Measurements from ENCODE around the gene IER3.

The IER3 gene

DNA sequence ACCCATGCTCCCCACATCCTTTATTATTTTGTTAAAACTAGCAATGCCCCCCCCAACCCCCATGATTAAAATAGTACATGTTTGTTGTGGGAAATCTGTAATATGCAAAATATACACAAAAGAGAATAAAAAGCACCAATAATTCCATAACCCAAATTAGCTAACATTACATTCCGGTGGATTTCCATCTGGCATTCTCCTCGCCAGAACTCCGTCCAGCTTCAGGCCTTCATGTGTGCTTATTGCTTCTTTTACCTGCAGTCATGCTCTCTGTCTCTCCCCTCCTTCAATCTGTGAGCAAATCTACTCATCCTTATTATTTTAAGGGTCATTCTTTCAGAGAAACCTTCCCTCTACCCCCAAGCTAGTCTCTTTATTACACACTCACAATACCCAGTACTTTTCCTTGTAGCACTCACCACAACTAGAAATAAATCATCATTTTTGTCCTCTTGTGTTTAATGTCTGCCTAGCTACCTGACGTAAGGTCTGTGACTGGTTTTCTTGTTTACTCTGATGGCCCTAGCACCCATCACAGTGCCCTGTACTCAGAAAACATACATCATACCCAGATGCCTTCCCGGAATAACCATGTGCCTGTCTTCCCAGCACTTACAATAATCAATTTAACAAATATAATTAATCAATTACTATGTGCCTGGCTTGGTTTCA, 25.6 kb upstream of the IER3 start (continued):
- TF ChIP-seq ZNF184 (tag by site-specific recombination; IDR thresholded peaks at IDR 0.05) = 0 out of 2 replicates have a peak, but pooled peaks have one; percentile 6
- TF ChIP-seq ZNF2 (tag by site-specific recombination; IDR thresholded peaks at IDR 0.05) = no peak
- TF ChIP-seq PRDM10 (tag by site-specific recombination; IDR thresholded peaks at IDR 0.05) = peak; percentile 2; the same call in 1 of the 2 replicates
- no peak for TF ChIP-seq ZNF692 (tag by site-specific recombination; IDR thresholded peaks at IDR 0.05)
- peak; percentile 6; the same call in 1 of the 2 replicates for TF ChIP-seq ZNF629 (tag by site-specific recombination; IDR thresholded peaks at IDR 0.05)
- TF ChIP-seq ZSCAN5A (tag by site-specific recombination; IDR thresholded peaks at IDR 0.05) = no peak
- TF ChIP-seq KLF16 (tag by site-specific recombination; IDR thresholded peaks at IDR 0.05) = no peak
- no peak for TF ChIP-seq ZNF658 (tag by site-specific recombination; IDR thresholded peaks at IDR 0.05)
- no peak for TF ChIP-seq EGR2 (tag by site-specific recombination; IDR thresholded peaks at IDR 0.05; ENCODE audit: low read depth)
- TF ChIP-seq GLIS2 (tag by site-specific recombination; IDR thresholded peaks at IDR 0.05) = no peak
- TF ChIP-seq ZNF704 (tag by site-specific recombination; IDR thresholded peaks at IDR 0.05) = no peak
- no peak for TF ChIP-seq ZNF221 (tag by site-specific recombination; IDR thresholded peaks at IDR 0.05; ENCODE audit: borderline replicate concordance)
- TF ChIP-seq TSHZ1 (tag by site-specific recombination; IDR thresholded peaks at IDR 0.05; ENCODE audit: borderline replicate concordance) = no peak
- TF ChIP-seq, protein P1, sequence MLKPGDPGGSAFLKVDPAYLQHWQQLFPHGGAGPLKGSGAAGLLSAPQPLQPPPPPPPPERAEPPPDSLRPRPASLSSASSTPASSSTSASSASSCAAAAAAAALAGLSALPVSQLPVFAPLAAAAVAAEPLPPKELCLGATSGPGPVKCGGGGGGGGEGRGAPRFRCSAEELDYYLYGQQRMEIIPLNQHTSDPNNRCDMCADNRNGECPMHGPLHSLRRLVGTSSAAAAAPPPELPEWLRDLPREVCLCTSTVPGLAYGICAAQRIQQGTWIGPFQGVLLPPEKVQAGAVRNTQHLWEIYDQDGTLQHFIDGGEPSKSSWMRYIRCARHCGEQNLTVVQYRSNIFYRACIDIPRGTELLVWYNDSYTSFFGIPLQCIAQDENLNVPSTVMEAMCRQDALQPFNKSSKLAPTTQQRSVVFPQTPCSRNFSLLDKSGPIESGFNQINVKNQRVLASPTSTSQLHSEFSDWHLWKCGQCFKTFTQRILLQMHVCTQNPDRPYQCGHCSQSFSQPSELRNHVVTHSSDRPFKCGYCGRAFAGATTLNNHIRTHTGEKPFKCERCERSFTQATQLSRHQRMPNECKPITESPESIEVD (tag by site-specific recombination; IDR thresholded peaks at IDR 0.05) = no peak
- no peak for TF ChIP-seq ZNF660 (tag by site-specific recombination; IDR thresholded peaks at IDR 0.05)
- TF ChIP-seq ZNF114 (tag by site-specific recombination; IDR thresholded peaks at IDR 0.05) = no peak
- no peak for TF ChIP-seq ZFP37 (tag by site-specific recombination; IDR thresholded peaks at IDR 0.05)
- TF ChIP-seq ZNF404 (tag by site-specific recombination; IDR thresholded peaks at IDR 0.05) = no peak
- no peak for TF ChIP-seq FEZF1 (tag by site-specific recombination; IDR thresholded peaks at IDR 0.05)
- TF ChIP-seq ZEB2 (tag by site-specific recombination; IDR thresholded peaks at IDR 0.05) = 0 out of 2 replicates have a peak, but pooled peaks have one; percentile 3
- TF ChIP-seq, protein P2, sequence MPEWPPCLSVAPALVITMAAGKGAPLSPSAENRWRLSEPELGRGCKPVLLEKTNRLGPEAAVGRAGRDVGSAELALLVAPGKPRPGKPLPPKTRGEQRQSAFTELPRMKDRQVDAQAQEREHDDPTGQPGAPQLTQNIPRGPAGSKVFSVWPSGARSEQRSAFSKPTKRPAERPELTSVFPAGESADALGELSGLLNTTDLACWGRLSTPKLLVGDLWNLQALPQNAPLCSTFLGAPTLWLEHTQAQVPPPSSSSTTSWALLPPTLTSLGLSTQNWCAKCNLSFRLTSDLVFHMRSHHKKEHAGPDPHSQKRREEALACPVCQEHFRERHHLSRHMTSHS (tag by site-specific recombination; IDR thresholded peaks at IDR 0.05) = no peak
- TF ChIP-seq ZNF510 (tag by site-specific recombination; IDR thresholded peaks at IDR 0.05; ENCODE audit: insufficient replicate concordance) = no peak
- TF ChIP-seq, protein P3, sequence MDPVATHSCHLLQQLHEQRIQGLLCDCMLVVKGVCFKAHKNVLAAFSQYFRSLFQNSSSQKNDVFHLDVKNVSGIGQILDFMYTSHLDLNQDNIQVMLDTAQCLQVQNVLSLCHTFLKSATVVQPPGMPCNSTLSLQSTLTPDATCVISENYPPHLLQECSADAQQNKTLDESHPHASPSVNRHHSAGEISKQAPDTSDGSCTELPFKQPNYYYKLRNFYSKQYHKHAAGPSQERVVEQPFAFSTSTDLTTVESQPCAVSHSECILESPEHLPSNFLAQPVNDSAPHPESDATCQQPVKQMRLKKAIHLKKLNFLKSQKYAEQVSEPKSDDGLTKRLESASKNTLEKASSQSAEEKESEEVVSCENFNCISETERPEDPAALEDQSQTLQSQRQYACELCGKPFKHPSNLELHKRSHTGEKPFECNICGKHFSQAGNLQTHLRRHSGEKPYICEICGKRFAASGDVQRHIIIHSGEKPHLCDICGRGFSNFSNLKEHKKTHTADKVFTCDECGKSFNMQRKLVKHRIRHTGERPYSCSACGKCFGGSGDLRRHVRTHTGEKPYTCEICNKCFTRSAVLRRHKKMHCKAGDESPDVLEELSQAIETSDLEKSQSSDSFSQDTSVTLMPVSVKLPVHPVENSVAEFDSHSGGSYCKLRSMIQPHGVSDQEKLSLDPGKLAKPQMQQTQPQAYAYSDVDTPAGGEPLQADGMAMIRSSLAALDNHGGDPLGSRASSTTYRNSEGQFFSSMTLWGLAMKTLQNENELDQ (tag by site-specific recombination; IDR thresholded peaks at IDR 0.05; ENCODE audit: low read depth) = no peak
